Smooth muscle cell (in vitro differentiated cells): ENCODE results near the gene MYLK. TPM values are rescaled to one million over a fixed set of nuclear protein-coding genes. Genes with fewer than 3 reads are reported as not detected.

Experiments
- DNase-seq: peaks from one replicate; lab custom pipeline; 2025; ENCODE audit not compliant: unreplicated experiment; lab: John Stamatoyannopoulos, UW
- H2AFZ ChIP-seq: fragments of 200-600 bp; sonication (generic); 2 replicates; pipeline ENCODE4 v1.6.0; 2016; ENCODE audit warnings: antibody characterized with exemption, low read depth, mild to moderate bottlenecking
- H3F3A ChIP-seq: fragments of 200-600 bp; sonication (generic); 2 replicates; pipeline ENCODE4 v1.6.0; 2017; ENCODE audit warnings: antibody characterized with exemption, low read depth
- H3K27ac ChIP-seq: fragments of 200-600 bp; sonication (generic); 2 replicates; pipeline ENCODE4 v1.5.1; 2016; ENCODE audit warnings: low read depth, mild to moderate bottlenecking
- H3K27me3 ChIP-seq: fragments of 200-600 bp; sonication (generic); 2 replicates; pipeline ENCODE4 v1.6.1; 2016; ENCODE audit warnings: low read depth, mild to moderate bottlenecking
- H3K36me3 ChIP-seq: fragments of 200-600 bp; sonication (generic); 2 replicates; pipeline ENCODE4 v1.5.1; 2016; ENCODE audit warnings: low read depth
- H3K4me1 ChIP-seq: fragments of 200-600 bp; sonication (generic); 2 replicates; pipeline ENCODE4 v1.5.1; 2016; ENCODE audit warnings: low read depth
- H3K4me2 ChIP-seq: fragments of 200-600 bp; sonication (generic); 2 replicates; pipeline ENCODE4 v1.6.0; 2016; ENCODE audit warnings: mild to moderate bottlenecking
- H3K4me3 ChIP-seq: fragments of 200-600 bp; sonication (generic); 2 replicates; pipeline ENCODE4 v1.5.1; 2016; ENCODE audit warnings: mild to moderate bottlenecking
- H3K79me2 ChIP-seq: fragments of 200-600 bp; sonication (generic); 2 replicates; pipeline ENCODE4 v1.6.0; 2016; ENCODE audit warnings: low read depth, mild to moderate bottlenecking
- H3K9ac ChIP-seq: fragments of 200-600 bp; sonication (generic); 2 replicates; pipeline ENCODE4 v1.6.0; 2016; ENCODE audit warnings: low read depth
- H3K9me3 ChIP-seq: fragments of 200-600 bp; sonication (generic); replicated peaks from 2 replicates; pipeline ENCODE4 v1.5.1; 2016; ENCODE audit warnings: low read depth
- H4K20me1 ChIP-seq: fragments of 200-600 bp; sonication (generic); 2 replicates; pipeline ENCODE4 v1.6.0; 2016; ENCODE audit warnings: low read depth
- CTCF ChIP-seq: fragments of 200-600 bp; sonication (generic); IDR thresholded peaks from 2 replicates; pipeline ENCODE4 v1.5.1; 2017; ENCODE audit warnings: borderline replicate concordance, mild to moderate bottlenecking, antibody characterized with exemption; ENCODE audit not compliant: insufficient read depth, poor library complexity, severe bottlenecking
- WGBS: methylation state at CpG from one replicate; pipeline ENCODE4 v1.1.7; 2016; ENCODE audit warnings: low lambda C conversion rate; 5-methylcytosine and 5-hydroxymethylcytosine counted together
- polyA plus RNA-seq: library from polyadenylated mRNA; unstranded; fragments of >200 nt; fragmentation: Nextera tagmentation; extraction: Ambion mirVana; gene quantifications from 2 replicates; pipeline ENCODE4 v1.2.1, GENCODE V29; 2016
- total RNA-seq: library from RNA; depleted of rRNA; stranded (reverse); fragments of >200 nt; gene quantifications from 2 replicates; pipeline ENCODE4 v1.2.3, GENCODE V29; 2014

The MYLK gene
- total and polyA plus RNA-seq, 2 experiments from 2014 or later = 13.6 to 25.5 TPM

- Histone ChIP-seq H3F3A (no peaks in the 10 kb centered on the region), H3K4me1 (no peaks in the 10 kb centered on the region), H4K20me1 (no peaks in the 10 kb centered on the region), H3K4me3 (no peak overlapping the region), H3K4me2 (no peak overlapping the region), H3K79me2 (no peaks in the 10 kb centered on the region), H3K9me3 (peaks cover 5% of the 10 kb centered on the region), H2AFZ (no peak overlapping the region), H3K9ac (no peak overlapping the region), H3K27ac (no peak overlapping the region), H3K36me3 (no peaks in the 10 kb centered on the region), H3K27me3 (no peaks in the 10 kb centered on the region)
- no peak for DNase-seq
- TF ChIP-seq CTCF = no peak
- 100% methylated on average over 2 of the region's 2 CpGs for WGBS
Measured at GRCh38 chr3:123853686-123854372, 30.3 kb downstream of the MYLK start.

GRCh38 chr3:123847209-123847608 is 36.9 kb downstream of the MYLK start:
- peaks cover 5% of the 10 kb centered on the region for H3K36me3 ChIP-seq
- no peak for TF ChIP-seq CTCF
- no peak overlapping the region for H3K4me2 ChIP-seq
- H3K4me3 ChIP-seq = no peak overlapping the region
- no peaks in the 10 kb centered on the region for H4K20me1 ChIP-seq
- H2AFZ ChIP-seq = no peak overlapping the region
- no peaks in the 10 kb centered on the region for H3F3A ChIP-seq
- H3K79me2 ChIP-seq = no peaks in the 10 kb centered on the region
- no peak overlapping the region for H3K9ac ChIP-seq
- no peak for DNase-seq
- H3K9me3 ChIP-seq = peaks cover 17% of the 10 kb centered on the region
- H3K27me3 ChIP-seq = no peaks in the 10 kb centered on the region
- no peak overlapping the region for H3K27ac ChIP-seq
- 98% methylated on average over 1 of the region's 1 CpG for WGBS
- peaks cover 13% of the 10 kb centered on the region for H3K4me1 ChIP-seq

- peaks cover 19% of the 10 kb centered on the region for H3K9me3 ChIP-seq
- H3K9ac ChIP-seq = no peak overlapping the region
- H3K4me3 ChIP-seq = no peak overlapping the region
- no peak overlapping the region for H3K4me2 ChIP-seq
- H3K27me3 ChIP-seq = no peaks in the 10 kb centered on the region
- H3F3A ChIP-seq = peaks cover 4% of the 10 kb centered on the region
- peaks cover 12% of the 10 kb centered on the region for H3K36me3 ChIP-seq
- no peak for DNase-seq
- H3K4me1 ChIP-seq = peaks cover 15% of the 10 kb centered on the region
- peak overlapping the region; percentile 66 for H3K27ac ChIP-seq
- no peaks in the 10 kb centered on the region for H3K79me2 ChIP-seq
- no peak for TF ChIP-seq CTCF
- H4K20me1 ChIP-seq = no peaks in the 10 kb centered on the region
- no peak overlapping the region for H2AFZ ChIP-seq
Measured at GRCh38 chr3:123843668-123844067, 40.5 kb downstream of the MYLK start.

- Histone ChIP-seq H3K4me1 (peaks cover 15% of the 10 kb centered on the region), H3F3A (peaks cover 4% of the 10 kb centered on the region), H3K4me3 (no peak overlapping the region), H3K36me3 (peaks cover 12% of the 10 kb centered on the region), H3K4me2 (no peak overlapping the region), H3K79me2 (no peaks in the 10 kb centered on the region), H3K9ac (no peak overlapping the region), H3K27me3 (no peaks in the 10 kb centered on the region), H3K27ac (no peak overlapping the region), H3K9me3 (peaks cover 19% of the 10 kb centered on the region), H4K20me1 (no peaks in the 10 kb centered on the region), H2AFZ (no peak overlapping the region)
- WGBS = 86% methylated on average over 4 of the region's 4 CpGs
- no peak for DNase-seq
- no peak for TF ChIP-seq CTCF
Measured at GRCh38 chr3:123842711-123843110, 41.4 kb downstream of the MYLK start.
